ENCODE measurements around the gene CRNN.

DNA sequence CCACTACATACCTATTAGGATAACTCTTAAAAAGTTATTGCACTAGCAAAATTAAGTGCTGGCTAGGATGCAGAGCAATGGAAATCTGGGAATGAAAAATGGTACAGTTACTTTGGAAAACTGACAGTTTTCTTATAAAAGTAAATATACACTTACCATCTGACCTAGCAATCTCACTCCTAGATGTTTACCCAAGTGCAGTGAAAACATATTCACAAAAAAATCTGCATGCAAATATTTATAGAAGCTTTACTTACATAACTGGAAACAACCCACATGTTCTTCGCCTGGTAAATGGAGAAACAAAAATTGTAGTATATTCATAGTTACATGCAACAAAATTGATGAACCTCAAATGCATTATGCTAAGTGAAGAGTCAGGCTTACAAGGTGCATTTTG lies 41.4 kb downstream of the CRNN start:
- TF ChIP-seq, protein P1, sequence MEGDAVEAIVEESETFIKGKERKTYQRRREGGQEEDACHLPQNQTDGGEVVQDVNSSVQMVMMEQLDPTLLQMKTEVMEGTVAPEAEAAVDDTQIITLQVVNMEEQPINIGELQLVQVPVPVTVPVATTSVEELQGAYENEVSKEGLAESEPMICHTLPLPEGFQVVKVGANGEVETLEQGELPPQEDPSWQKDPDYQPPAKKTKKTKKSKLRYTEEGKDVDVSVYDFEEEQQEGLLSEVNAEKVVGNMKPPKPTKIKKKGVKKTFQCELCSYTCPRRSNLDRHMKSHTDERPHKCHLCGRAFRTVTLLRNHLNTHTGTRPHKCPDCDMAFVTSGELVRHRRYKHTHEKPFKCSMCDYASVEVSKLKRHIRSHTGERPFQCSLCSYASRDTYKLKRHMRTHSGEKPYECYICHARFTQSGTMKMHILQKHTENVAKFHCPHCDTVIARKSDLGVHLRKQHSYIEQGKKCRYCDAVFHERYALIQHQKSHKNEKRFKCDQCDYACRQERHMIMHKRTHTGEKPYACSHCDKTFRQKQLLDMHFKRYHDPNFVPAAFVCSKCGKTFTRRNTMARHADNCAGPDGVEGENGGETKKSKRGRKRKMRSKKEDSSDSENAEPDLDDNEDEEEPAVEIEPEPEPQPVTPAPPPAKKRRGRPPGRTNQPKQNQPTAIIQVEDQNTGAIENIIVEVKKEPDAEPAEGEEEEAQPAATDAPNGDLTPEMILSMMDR (IDR thresholded peaks at IDR 0.05), result no peak
- TF ChIP-seq POLR2AphosphoS5 (IDR thresholded peaks at IDR 0.05), result no peak
- no peak for TF ChIP-seq POLR2A (IDR thresholded peaks at IDR 0.05)
- TF ChIP-seq EP300 (IDR thresholded peaks at IDR 0.05), result no peak

All from upper lobe of left lung (tissue), 4 donors.